PC-9 (cell line): ENCODE results near the gene SAMD7. TPM values are rescaled to one million over a fixed set of nuclear protein-coding genes. Genes with fewer than 3 reads are reported as not detected.

Source experiments
- BruUV-seq: library from RNA; stranded (reverse); fragments of 400-500 nt; replicated peaks from 2 replicates; lab custom pipeline; 2021; lab: Mats Ljungman, UMichigan
- CTCF ChIA-PET: fragments of 300-600 bp; sonication (Branson Sonifier 250); formaldehyde crosslinking; loops from one replicate; lab custom pipeline; 2022; ENCODE audit warnings: antibody characterized with exemption; lab: Charles Lee
- POLR2A ChIA-PET: fragments of 300-600 bp; sonication (Branson Sonifier 250); formaldehyde crosslinking; loops from one replicate; lab custom pipeline; 2022; ENCODE audit warnings: antibody characterized with exemption; ENCODE audit not compliant: unreplicated experiment; lab: Charles Lee
- DNase-seq, 2 experiments: peaks; one replicate each; pipeline versions ENCODE4 v3.0.0 to v3.0.0-alpha.2; 2015 to 2022; ENCODE audit warnings: mixed read lengths in 1 of 2
- H2AFZ ChIP-seq: fragments of 200-600 bp; sonication (generic); 2 replicates; pipeline ENCODE4 v1.8.1; 2017; ENCODE audit warnings: antibody characterized with exemption
- H3F3A ChIP-seq: fragments of 200-600 bp; sonication (generic); 2 replicates; pipeline ENCODE4 v1.8.1; 2017; ENCODE audit warnings: antibody characterized with exemption, mild to moderate bottlenecking, low read depth; ENCODE audit not compliant: insufficient read depth
- H3K27ac ChIP-seq: fragments of 200-600 bp; sonication (generic); 2 replicates; pipeline ENCODE4 v1.6.1; 2016; ENCODE audit warnings: mixed run types
- H3K27me3 ChIP-seq: fragments of 200-600 bp; sonication (generic); 2 replicates; pipeline ENCODE4 v1.6.1; 2016; ENCODE audit warnings: low read depth, mixed run types; ENCODE audit not compliant: insufficient read depth
- H3K36me3 ChIP-seq: fragments of 200-600 bp; sonication (generic); 2 replicates; pipeline ENCODE4 v1.6.1; 2016; ENCODE audit warnings: low read depth, mixed run types
- H3K4me1 ChIP-seq: fragments of 200-600 bp; sonication (generic); replicated peaks from 2 replicates; pipeline ENCODE4 v1.6.1; 2016; ENCODE audit warnings: mixed run types; ENCODE audit not compliant: insufficient read depth
- H3K4me2 ChIP-seq: fragments of 200-600 bp; sonication (generic); 2 replicates; pipeline ENCODE4 v1.6.1; 2017; ENCODE audit warnings: mixed run types
- H3K4me3 ChIP-seq: fragments of 200-600 bp; sonication (generic); 2 replicates; pipeline ENCODE4 v1.6.1; 2016; ENCODE audit warnings: mixed run types
- H3K79me2 ChIP-seq: fragments of 200-600 bp; sonication (generic); 2 replicates; pipeline ENCODE4 v1.6.1; 2017; ENCODE audit warnings: low read depth, mixed run types
- H3K9me2 ChIP-seq: fragments of 200-600 bp; sonication (generic); 2 replicates; pipeline ENCODE4 v1.8.1; 2017; ENCODE audit warnings: mild to moderate bottlenecking; ENCODE audit not compliant: insufficient read depth
- H3K9me3 ChIP-seq: fragments of 200-600 bp; sonication (generic); 2 replicates; pipeline ENCODE4 v1.8.1; 2016; ENCODE audit warnings: low read depth; ENCODE audit not compliant: insufficient read depth
- H4K20me1 ChIP-seq: fragments of 200-600 bp; sonication (generic); 2 replicates; pipeline ENCODE4 v1.8.1; 2017; ENCODE audit not compliant: insufficient read depth
- CTCF ChIP-seq: fragments of 200-600 bp; sonication (generic); conservative IDR thresholded peaks from 2 replicates; pipeline ENCODE4 v1.6.1; 2017; ENCODE audit warnings: mixed run types, antibody characterized with exemption, mild to moderate bottlenecking, moderate library complexity
- EZH2 ChIP-seq: fragments of 200-600 bp; sonication (generic); IDR thresholded peaks from 2 replicates; pipeline ENCODE4 v1.8.0; 2017; ENCODE audit warnings: antibody characterized with exemption, low read depth
- intact Hi-C: fragments of 100-400 bp; cut with micrococcal nuclease; formaldehyde crosslinking; loops from one replicate; pipeline ENCODE4 v1.10.0; 2022; ENCODE audit not compliant: unreplicated experiment
- total RNA-seq: library from RNA; stranded (reverse); gene quantifications from 2 replicates; pipeline ENCODE4 v1.2.3, GENCODE V29; 2021

SAMD7 gene
- total RNA-seq, 1 experiment from 2014 or later: not detected

- Histone ChIP-seq H3K4me3 (no peak overlapping the region), H3K9me3 (peaks cover 7% of the 10 kb centered on the region; the same call in 1 of the 2 replicates), H3K4me1 (no peaks in the 10 kb centered on the region), H4K20me1 (no peaks in the 10 kb centered on the region), H3K79me2 (no peaks in the 10 kb centered on the region), H2AFZ (no peak overlapping the region), H3K27ac (no peak overlapping the region), H3F3A (no peaks in the 10 kb centered on the region), H3K27me3 (no peaks in the 10 kb centered on the region), H3K9me2 (no peaks in the 10 kb centered on the region), H3K36me3 (no peaks in the 10 kb centered on the region), H3K4me2 (no peak overlapping the region)
- intact Hi-C loops: no loop called here
- DNase-seq: no peak
- ChIA-PET POLR2A (no interaction called here), CTCF (no interaction called here)
- TF ChIP-seq EZH2: no peak
- TF ChIP-seq CTCF: no peak
- BruUV-seq: no TSS peak
These were observed 32.3 kb upstream of the SAMD7 start for GRCh38 chr3:169879013-169879557.

GRCh38 chr3:169879845-169880575, 31.4 kb upstream of the SAMD7 start:
- Histone ChIP-seq H3K9me2 (no peaks in the 10 kb centered on the region), H4K20me1 (no peaks in the 10 kb centered on the region), H3K27me3 (no peaks in the 10 kb centered on the region), H3K27ac (no peak overlapping the region), H3K4me2 (no peak overlapping the region), H3K4me1 (no peaks in the 10 kb centered on the region), H3F3A (no peaks in the 10 kb centered on the region), H3K36me3 (no peaks in the 10 kb centered on the region), H3K9me3 (peaks cover 7% of the 10 kb centered on the region; the same call in 1 of the 2 replicates), H2AFZ (no peak overlapping the region), H3K79me2 (no peaks in the 10 kb centered on the region), H3K4me3 (no peak overlapping the region)
- intact Hi-C loops: no loop called here
- no peak for DNase-seq
- BruUV-seq: no TSS peak
- ChIA-PET POLR2A (no interaction called here), CTCF (no interaction called here)
- TF ChIP-seq CTCF (no peak), EZH2 (no peak)

- H3K36me3 ChIP-seq: no peaks in the 10 kb centered on the region
- no peaks in the 10 kb centered on the region for H3K4me1 ChIP-seq
- H3K79me2 ChIP-seq: no peaks in the 10 kb centered on the region
- TF ChIP-seq EZH2 (no peak), CTCF (no peak)
- intact Hi-C loops: no loop called here
- H3K27ac ChIP-seq: no peak overlapping the region
- H3K4me2 ChIP-seq: no peak overlapping the region
- H4K20me1 ChIP-seq: no peaks in the 10 kb centered on the region
- no peak overlapping the region for H3K4me3 ChIP-seq
- no peak for DNase-seq
- BruUV-seq: no TSS peak
- CTCF ChIA-PET: no interaction called here
- H2AFZ ChIP-seq: no peak overlapping the region
- H3F3A ChIP-seq: no peaks in the 10 kb centered on the region
- H3K9me2 ChIP-seq: no peaks in the 10 kb centered on the region
- POLR2A ChIA-PET: no interaction called here
- H3K9me3 ChIP-seq: peaks cover 5% of the 10 kb centered on the region; the same call in 1 of the 2 replicates
- no peaks in the 10 kb centered on the region for H3K27me3 ChIP-seq
These were observed 30.7 kb upstream of the SAMD7 start for GRCh38 chr3:169880576-169881250.
